Measurements from ENCODE around the gene POR. TPM values are rescaled to one million over a fixed set of nuclear protein-coding genes. Genes with fewer than 3 reads are reported as not detected.

The POR gene
- total and polyA plus RNA-seq, 2 experiments from 2014 or later: 106 to 220 TPM

GRCh38 chr7:75993689-75994387 is 78.9 kb downstream of the POR start:
- H3K4me1 ChIP-seq (ENCODE audit: insufficient read depth): peaks cover 8% of the 10 kb centered on the region
- H3K9me3 ChIP-seq (ENCODE audit: low read depth): no peaks in the 10 kb centered on the region
- peak; percentile 85 for DNase-seq (ENCODE audit: low spot score)
- peak overlapping the region; percentile 73 for H3K4me3 ChIP-seq
- peak overlapping the region; percentile 100 for H3K4me2 ChIP-seq
- peak overlapping the region; percentile 50 for H2AFZ ChIP-seq
- H3K27ac ChIP-seq: peak overlapping the region; percentile 91
- no peak for TF ChIP-seq CTCF (IDR thresholded peaks at IDR 0.05; ENCODE audit: poor library complexity)
- no peak for TF ChIP-seq EZH2phosphoT487 (IDR thresholded peaks at IDR 0.05; ENCODE audit: low read depth, severe bottlenecking, unreplicated experiment)
- no peak for TF ChIP-seq EZH2 (IDR thresholded peaks at IDR 0.05; ENCODE audit: borderline replicate concordance)
- no peaks in the 10 kb centered on the region for H3K36me3 ChIP-seq (replicated peaks; ENCODE audit: insufficient read depth, low read depth)
- H4K20me1 ChIP-seq (ENCODE audit: insufficient read depth, poor library complexity, severe bottlenecking): no peaks in the 10 kb centered on the region
- 5% methylated on average over 24 of the region's 40 CpGs for WGBS (ENCODE audit: low lambda C conversion rate, missing lambda C conversion rate)
- H3K27me3 ChIP-seq: no peaks in the 10 kb centered on the region
- H3K79me2 ChIP-seq: no peaks in the 10 kb centered on the region
- no peaks in the 10 kb centered on the region for H3K9me2 ChIP-seq (replicated peaks; ENCODE audit: insufficient read depth)

GRCh38 chr7:75994388-75995051 is 79.6 kb downstream of the POR start, which contains the start of gene TMEM120A:
Gene TMEM120A (minus strand): TSS chr7:75994595. CDS start chr7:75994570, 25 bp downstream.
- peak within 1 kb of the TSS; percentile 91 for H3K27ac ChIP-seq

GRCh38 chr7:75995052-75995471 is 80.1 kb downstream of the POR start:
- Histone ChIP-seq H3K79me2 (no peaks in the 10 kb centered on the region), H3K4me3 (no peak overlapping the region), H2AFZ (peak overlapping the region; percentile 33), H3K27me3 (no peaks in the 10 kb centered on the region), H3K9me3 (ENCODE audit: low read depth) (no peaks in the 10 kb centered on the region), H3K27ac (peak overlapping the region; percentile 65), H4K20me1 (ENCODE audit: insufficient read depth, poor library complexity, severe bottlenecking) (no peaks in the 10 kb centered on the region), H3K36me3 (replicated peaks; ENCODE audit: insufficient read depth, low read depth) (no peaks in the 10 kb centered on the region), H3K9me2 (replicated peaks; ENCODE audit: insufficient read depth) (no peaks in the 10 kb centered on the region), H3K4me2 (peak overlapping the region; percentile 100), H3K4me1 (ENCODE audit: insufficient read depth) (peaks cover 8% of the 10 kb centered on the region)
- WGBS (ENCODE audit: low lambda C conversion rate, missing lambda C conversion rate): 75% methylated on average over 11 of the region's 11 CpGs
- no peak for TF ChIP-seq EZH2phosphoT487 (IDR thresholded peaks at IDR 0.05; ENCODE audit: low read depth, severe bottlenecking, unreplicated experiment)
- TF ChIP-seq CTCF (IDR thresholded peaks at IDR 0.05; ENCODE audit: poor library complexity): no peak
- TF ChIP-seq EZH2 (IDR thresholded peaks at IDR 0.05; ENCODE audit: borderline replicate concordance): no peak
- no peak for DNase-seq (ENCODE audit: low spot score)

More at GRCh38 chr7:75994388-75995051, 79.6 kb downstream of the POR start, which contains the start of gene TMEM120A:
- peak; percentile 98 for DNase-seq (ENCODE audit: low spot score)
- WGBS (ENCODE audit: low lambda C conversion rate, missing lambda C conversion rate): 18% methylated on average over 16 of the region's 51 CpGs
- Histone ChIP-seq H3K27me3 (no peaks in the 10 kb centered on the region), H3K4me3 (peak within 1 kb of the TSS; percentile 73), H3K79me2 (no peaks in the 10 kb centered on the region), H3K36me3 (replicated peaks; ENCODE audit: insufficient read depth, low read depth) (no peaks in the 10 kb centered on the region), H4K20me1 (ENCODE audit: insufficient read depth, poor library complexity, severe bottlenecking) (no peaks in the 10 kb centered on the region), H3K9me2 (replicated peaks; ENCODE audit: insufficient read depth) (no peaks in the 10 kb centered on the region), H3K9me3 (ENCODE audit: low read depth) (no peaks in the 10 kb centered on the region), H3K4me1 (ENCODE audit: insufficient read depth) (peaks cover 8% of the 10 kb centered on the region), H3K4me2 (peak within 1 kb of the TSS; percentile 100), H2AFZ (peak within 1 kb of the TSS; percentile 50)
- TF ChIP-seq EZH2phosphoT487 (IDR thresholded peaks at IDR 0.05; ENCODE audit: low read depth, severe bottlenecking, unreplicated experiment): no peak
- TF ChIP-seq CTCF (IDR thresholded peaks at IDR 0.05; ENCODE audit: poor library complexity): no peak
- TF ChIP-seq EZH2 (IDR thresholded peaks at IDR 0.05; ENCODE audit: borderline replicate concordance): no peak
